Activated T-helper 1 cell treated with anti-CD3 and anti-CD28 coated beads, Interleukin-12 subunit alpha, Interleukin-12 subunit beta, Interleukin-2, Interleukin-4 antibody, amounts not matched to agents 30 ng/mL and 10 ng/mL and 1 ng/mL, durations not matched to agents 14 hours and 24 hours and 36 hours (primary cell): ENCODE data around the gene SCP2. TPM values are rescaled to one million over a fixed set of nuclear protein-coding genes. Genes with fewer than 3 reads are reported as not detected.
"Not testable (repeated sequence)": the region's sequence is repeated elsewhere in the genome, so short reads cannot be mapped to it uniquely, and the experiment has no call there.

Source experiments
- DNase-seq: peaks from one replicate; pipeline ENCODE4 v3.0.0; 2021; ENCODE audit warnings: low spot score
- H3K27ac Mint-ChIP-seq: one replicate; pipeline ENCODE4 v1.8.0; 2021; ENCODE audit warnings: mild to moderate bottlenecking, mixed read lengths
- H3K27me3 Mint-ChIP-seq: one replicate; pipeline ENCODE4 v1.8.0; 2022; ENCODE audit warnings: mild to moderate bottlenecking, moderate library complexity, mixed read lengths; ENCODE audit not compliant: insufficient read depth
- H3K36me3 Mint-ChIP-seq: one replicate; pipeline ENCODE4 v1.8.0; 2021; ENCODE audit warnings: low read depth, mixed read lengths
- H3K4me1 Mint-ChIP-seq: one replicate; pipeline ENCODE4 v1.8.0; 2021; ENCODE audit warnings: low read depth, mixed read lengths
- H3K4me3 Mint-ChIP-seq: one replicate; pipeline ENCODE4 v1.8.0; 2021; ENCODE audit warnings: mild to moderate bottlenecking, moderate library complexity, mixed read lengths
- H3K9me3 Mint-ChIP-seq: one replicate; pipeline ENCODE4 v1.8.0; 2021; ENCODE audit warnings: mixed read lengths
- intact Hi-C: fragments of 100-400 bp; cut with micrococcal nuclease; formaldehyde crosslinking; loops from one replicate; pipeline ENCODE4 v1.15.1; 2024
- total RNA-seq: library from RNA; stranded (reverse); gene quantifications from 2 replicates; pipeline ENCODE4 v1.2.3, GENCODE V29; 2022

The SCP2 gene
- total RNA-seq, 1 donor from 2014 or later, result 54.7 TPM

GRCh38 chr1:52955129-52955970, 28.3 kb downstream of the SCP2 start:
- Mint-ChIP-seq H3K4me3 (no peak overlapping the region), H3K4me1 (no peaks in the 10 kb centered on the region), H3K27me3 (no peaks in the 10 kb centered on the region), H3K9me3 (no peaks in the 10 kb centered on the region), H3K27ac (no peak overlapping the region), H3K36me3 (peaks cover 8% of the 10 kb centered on the region)
- intact Hi-C loops, result no loop called here
- no peak for DNase-seq

- no peak for DNase-seq
- no peaks in the 10 kb centered on the region for H3K9me3 Mint-ChIP-seq
- H3K27ac Mint-ChIP-seq, result no peak overlapping the region
- no peak overlapping the region for H3K4me3 Mint-ChIP-seq
- peaks cover 7% of the 10 kb centered on the region for H3K36me3 Mint-ChIP-seq
- H3K4me1 Mint-ChIP-seq, result no peaks in the 10 kb centered on the region
- intact Hi-C loops, result no loop called here
- H3K27me3 Mint-ChIP-seq, result no peaks in the 10 kb centered on the region
Observed at GRCh38 chr1:52963101-52963500, 36.0 kb downstream of the SCP2 start.

DNA sequence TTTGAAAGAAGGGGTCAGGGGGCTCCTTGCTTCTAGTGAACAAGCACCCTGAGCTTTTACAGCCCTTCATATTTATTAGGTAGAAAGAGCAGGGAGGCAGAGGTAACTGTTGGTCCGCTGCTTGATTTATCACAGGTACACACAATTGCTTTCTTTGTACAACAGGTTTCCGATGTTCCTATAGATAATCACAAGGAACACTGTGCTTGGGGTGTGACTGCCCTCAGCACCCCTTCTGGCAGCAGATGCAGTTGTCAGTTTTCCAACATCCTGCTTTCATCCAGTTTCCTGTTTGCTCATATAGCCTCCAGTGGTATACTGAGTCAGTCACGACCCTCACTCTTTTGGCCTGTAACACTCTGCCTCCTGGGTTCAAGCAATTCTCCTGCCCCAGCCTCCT, 40.6 kb downstream of the SCP2 start:
- Mint-ChIP-seq H3K36me3 (peaks cover 2% of the 10 kb centered on the region), H3K4me1 (no peaks in the 10 kb centered on the region), H3K27ac (no peak overlapping the region), H3K4me3 (no peak overlapping the region), H3K9me3 (no peaks in the 10 kb centered on the region), H3K27me3 (no peaks in the 10 kb centered on the region)
- DNase-seq, result no peak
- intact Hi-C loops, result no loop called here

- not testable (repeated sequence) for H3K27ac Mint-ChIP-seq, H3K4me3 Mint-ChIP-seq, H3K4me1 Mint-ChIP-seq
Observed at GRCh38 chr1:52969234-52969633, 42.2 kb downstream of the SCP2 start.

GRCh38 chr1:52970149-52970548, 43.1 kb downstream of the SCP2 start:
- intact Hi-C loops, result no loop called here
- Mint-ChIP-seq H3K9me3 (no peaks in the 10 kb centered on the region), H3K4me3 (no peak overlapping the region), H3K27ac (no peak overlapping the region), H3K36me3 (no peaks in the 10 kb centered on the region), H3K4me1 (no peaks in the 10 kb centered on the region), H3K27me3 (no peaks in the 10 kb centered on the region)
- no peak for DNase-seq

More at GRCh38 chr1:52969234-52969633, 42.2 kb downstream of the SCP2 start:
- intact Hi-C loops, H3K27me3 Mint-ChIP-seq, H3K36me3 Mint-ChIP-seq, DNase-seq, H3K9me3 Mint-ChIP-seq: not testable (repeated sequence)

GRCh38 chr1:52973841-52974240, 46.8 kb downstream of the SCP2 start:
- no peak overlapping the region for H3K27ac Mint-ChIP-seq
- intact Hi-C loops, result no loop called here
- no peaks in the 10 kb centered on the region for H3K27me3 Mint-ChIP-seq
- peaks cover 4% of the 10 kb centered on the region for H3K4me1 Mint-ChIP-seq
- H3K9me3 Mint-ChIP-seq, result no peaks in the 10 kb centered on the region
- DNase-seq, result no peak
- H3K36me3 Mint-ChIP-seq, result peaks cover 12% of the 10 kb centered on the region
- no peak overlapping the region for H3K4me3 Mint-ChIP-seq

DNA sequence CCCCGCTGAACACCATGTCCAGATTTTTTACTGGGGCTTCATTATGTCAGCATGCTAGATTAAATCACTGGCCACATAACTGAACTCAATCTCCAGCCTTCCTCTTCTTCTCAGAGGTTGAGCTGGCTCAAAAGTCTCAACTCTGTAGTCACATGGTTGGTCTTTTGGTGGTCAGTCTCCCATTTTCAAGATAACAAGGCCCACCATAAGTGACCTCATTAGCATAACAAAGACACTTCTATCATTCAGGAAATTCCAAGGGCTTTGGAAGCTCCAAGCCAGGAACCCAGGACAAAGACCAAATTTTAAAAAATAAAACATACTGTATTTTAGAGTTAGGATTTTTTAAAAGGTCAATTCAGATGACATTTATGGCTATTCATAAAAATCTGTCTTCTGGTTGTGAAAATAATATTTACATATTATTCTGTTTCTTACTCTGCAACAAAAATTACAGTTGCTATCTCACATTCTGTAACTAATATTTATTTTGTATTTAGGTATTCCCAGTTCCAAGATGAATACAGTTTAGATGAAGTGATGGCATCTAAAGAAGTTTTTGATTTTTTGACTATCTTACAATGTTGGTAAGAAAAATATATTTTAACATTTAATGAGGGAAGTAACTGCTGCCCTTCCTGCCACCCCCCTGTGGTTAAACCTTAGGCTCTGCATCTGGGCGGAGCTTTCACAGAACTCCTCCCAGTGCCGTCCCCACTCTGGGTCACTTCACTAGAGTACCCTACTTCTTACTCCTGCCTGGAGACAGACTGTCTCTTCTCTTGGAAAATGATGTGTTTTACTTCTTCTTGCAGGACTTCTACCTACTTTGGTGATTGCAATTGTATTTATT, 49.3 kb downstream of the SCP2 start:
- no peak for DNase-seq
- H3K4me3 Mint-ChIP-seq, result no peak overlapping the region
- peaks cover 17% of the 10 kb centered on the region for H3K36me3 Mint-ChIP-seq
- no peaks in the 10 kb centered on the region for H3K9me3 Mint-ChIP-seq
- no peaks in the 10 kb centered on the region for H3K27me3 Mint-ChIP-seq
- peaks cover 4% of the 10 kb centered on the region for H3K4me1 Mint-ChIP-seq
- intact Hi-C loops, result no loop called here
- no peak overlapping the region for H3K27ac Mint-ChIP-seq

GRCh38 chr1:52978045-52978444, 51.0 kb downstream of the SCP2 start:
- intact Hi-C loops, result no loop called here
- no peak for DNase-seq
- Mint-ChIP-seq H3K36me3 (peaks cover 21% of the 10 kb centered on the region), H3K4me3 (no peak overlapping the region), H3K27me3 (no peaks in the 10 kb centered on the region), H3K27ac (no peak overlapping the region), H3K9me3 (peaks cover 7% of the 10 kb centered on the region), H3K4me1 (peaks cover 4% of the 10 kb centered on the region)

DNA sequence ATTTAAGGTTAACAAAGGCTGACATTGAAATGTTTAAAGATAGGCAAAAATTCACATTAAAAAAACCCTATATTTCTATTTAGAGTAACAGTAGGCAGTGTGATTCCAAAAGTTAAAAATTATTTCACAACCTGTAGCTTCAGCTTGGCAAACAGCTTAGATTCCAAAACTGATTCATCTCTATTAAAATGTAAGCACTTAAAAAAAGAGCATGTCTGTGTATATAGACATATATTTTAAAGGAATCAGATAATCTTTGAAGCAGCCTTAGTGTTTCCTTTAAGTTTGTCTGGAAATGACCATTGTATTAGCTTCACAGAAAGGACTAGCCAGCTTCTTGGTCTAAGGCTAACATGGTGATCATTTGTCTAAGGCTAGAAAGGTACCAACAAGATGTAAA, 65.7 kb downstream of the SCP2 start:
- H3K27me3 Mint-ChIP-seq, H3K9me3 Mint-ChIP-seq, H3K27ac Mint-ChIP-seq, intact Hi-C loops, H3K36me3 Mint-ChIP-seq, H3K4me1 Mint-ChIP-seq, H3K4me3 Mint-ChIP-seq, DNase-seq: not testable (repeated sequence)

DNA sequence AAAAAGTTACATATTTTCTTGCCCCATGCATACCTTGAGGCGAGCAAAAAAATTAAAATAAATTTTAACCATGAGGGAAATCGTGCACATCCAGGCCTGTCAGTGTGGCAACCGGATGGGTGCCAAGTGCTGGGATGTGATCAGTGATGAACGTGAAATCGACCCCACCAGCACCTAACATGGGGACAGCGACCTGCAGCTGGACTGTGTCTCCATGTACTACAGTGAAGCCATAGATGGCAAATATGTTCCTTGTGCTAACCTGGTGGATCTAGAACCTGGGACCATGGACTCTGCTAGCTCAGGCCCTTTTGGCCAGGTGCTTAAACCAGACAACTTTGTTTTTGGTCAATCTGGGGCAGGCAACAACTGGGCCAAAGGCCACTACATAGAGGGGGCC, 67.6 kb downstream of the SCP2 start:
- Mint-ChIP-seq H3K9me3 (no peaks in the 10 kb centered on the region), H3K27me3 (no peaks in the 10 kb centered on the region), H3K4me1 (no peaks in the 10 kb centered on the region), H3K36me3 (peaks cover 7% of the 10 kb centered on the region), H3K4me3 (no peak overlapping the region), H3K27ac (no peak overlapping the region)
- DNase-seq, result no peak
- intact Hi-C loops, result no loop called here

GRCh38 chr1:52996653-52997052, 69.6 kb downstream of the SCP2 start:
- Mint-ChIP-seq H3K4me1 (no peaks in the 10 kb centered on the region), H3K27me3 (no peaks in the 10 kb centered on the region), H3K36me3 (peaks cover 5% of the 10 kb centered on the region), H3K9me3 (no peaks in the 10 kb centered on the region), H3K4me3 (no peak overlapping the region), H3K27ac (no peak overlapping the region)
- intact Hi-C loops, result no loop called here
- DNase-seq, result no peak

DNA sequence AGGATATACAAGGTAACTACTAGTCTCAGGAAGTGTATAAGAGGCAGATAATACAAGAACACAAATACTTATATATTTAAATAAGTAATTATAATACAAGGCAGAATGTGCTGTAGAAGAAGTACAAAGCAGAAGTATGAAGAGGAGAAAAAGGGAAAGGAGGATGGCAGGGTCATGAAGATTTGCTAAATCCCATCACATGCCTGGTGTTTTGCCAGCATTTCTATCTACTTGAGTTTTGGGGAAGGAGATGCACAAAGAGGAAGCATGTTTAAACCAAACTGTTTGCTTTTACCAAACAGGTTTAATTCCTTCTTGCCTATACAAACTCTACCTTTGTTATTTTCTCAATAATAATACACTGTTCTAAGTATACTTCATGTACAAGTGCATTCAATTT, 74.1 kb downstream of the SCP2 start:
- intact Hi-C loops, result no loop called here
- H3K27me3 Mint-ChIP-seq, result no peaks in the 10 kb centered on the region
- no peaks in the 10 kb centered on the region for H3K4me1 Mint-ChIP-seq
- H3K36me3 Mint-ChIP-seq, result peaks cover 15% of the 10 kb centered on the region
- no peak for DNase-seq
- H3K27ac Mint-ChIP-seq, result no peak overlapping the region
- no peaks in the 10 kb centered on the region for H3K9me3 Mint-ChIP-seq
- H3K4me3 Mint-ChIP-seq, result no peak overlapping the region

DNA sequence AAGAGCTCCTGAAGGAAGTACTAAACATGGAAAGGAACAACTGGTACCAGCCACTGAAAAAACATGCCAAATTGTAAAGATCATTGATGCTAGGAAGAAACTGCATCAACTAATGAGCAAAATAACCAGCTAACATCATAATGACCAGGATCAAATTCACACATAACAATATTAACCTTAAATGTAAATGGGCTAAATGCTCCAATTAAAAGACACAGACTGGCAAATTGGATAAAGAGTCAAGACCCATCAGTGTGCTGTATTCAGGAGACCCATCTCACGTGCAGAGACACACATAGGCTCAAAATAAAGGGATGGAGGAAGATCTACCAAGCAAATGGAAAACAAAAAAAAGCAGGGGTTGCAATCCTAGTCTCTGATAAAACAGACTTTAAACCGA, 79.5 kb downstream of the SCP2 start:
- peaks cover 14% of the 10 kb centered on the region for H3K36me3 Mint-ChIP-seq
- intact Hi-C loops, H3K27me3 Mint-ChIP-seq, H3K4me1 Mint-ChIP-seq, H3K27ac Mint-ChIP-seq, DNase-seq, H3K4me3 Mint-ChIP-seq: not testable (repeated sequence)
- peaks cover 13% of the 10 kb centered on the region for H3K9me3 Mint-ChIP-seq
